Measurements from ENCODE around the gene DAB2IP.

DAB2IP gene

DNA sequence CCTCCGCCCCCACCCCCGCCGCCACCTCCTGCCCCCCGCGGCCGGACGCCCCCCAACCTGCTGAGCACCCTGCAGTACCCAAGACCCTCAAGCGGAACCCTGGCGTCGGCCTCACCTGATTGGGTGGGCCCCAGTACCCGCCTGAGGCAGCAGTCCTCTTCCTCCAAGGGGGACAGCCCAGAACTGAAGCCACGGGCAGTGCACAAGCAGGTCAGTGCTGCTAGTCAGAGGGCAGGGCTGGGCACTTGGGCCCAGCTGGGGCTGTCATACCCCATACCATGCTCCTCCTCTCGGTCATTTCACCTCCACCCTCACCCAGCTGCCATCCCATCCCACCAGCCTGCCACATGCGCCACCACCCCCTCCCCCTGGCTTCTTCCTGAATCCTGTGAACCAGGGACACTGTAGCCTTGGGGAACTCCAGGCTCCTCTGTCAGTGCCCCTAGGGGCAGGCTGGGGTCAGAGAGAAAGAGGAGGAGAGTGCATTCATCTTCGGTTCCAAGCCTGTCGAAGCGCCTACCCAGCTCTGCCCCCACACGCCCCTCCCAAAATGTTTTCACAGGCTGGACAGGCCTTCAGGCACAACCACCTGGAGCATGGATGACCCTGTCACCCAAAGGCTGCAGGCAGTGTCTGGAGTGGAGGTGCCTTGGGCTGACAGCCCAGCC is 122.0 kb downstream of the DAB2IP start:
- intact Hi-C loops (cut with DNase I; ENCODE audit: low total_unique reads): loop anchor here (10.0 kb wide), 1 partner anchor 169 kb away; no protein-coding TSS in a partner anchor
- no peak overlapping the region for H3K4me3 ChIP-seq
- H3K27ac ChIP-seq: peak overlapping the region; percentile 78 to 80
- TF ChIP-seq, protein P1, sequence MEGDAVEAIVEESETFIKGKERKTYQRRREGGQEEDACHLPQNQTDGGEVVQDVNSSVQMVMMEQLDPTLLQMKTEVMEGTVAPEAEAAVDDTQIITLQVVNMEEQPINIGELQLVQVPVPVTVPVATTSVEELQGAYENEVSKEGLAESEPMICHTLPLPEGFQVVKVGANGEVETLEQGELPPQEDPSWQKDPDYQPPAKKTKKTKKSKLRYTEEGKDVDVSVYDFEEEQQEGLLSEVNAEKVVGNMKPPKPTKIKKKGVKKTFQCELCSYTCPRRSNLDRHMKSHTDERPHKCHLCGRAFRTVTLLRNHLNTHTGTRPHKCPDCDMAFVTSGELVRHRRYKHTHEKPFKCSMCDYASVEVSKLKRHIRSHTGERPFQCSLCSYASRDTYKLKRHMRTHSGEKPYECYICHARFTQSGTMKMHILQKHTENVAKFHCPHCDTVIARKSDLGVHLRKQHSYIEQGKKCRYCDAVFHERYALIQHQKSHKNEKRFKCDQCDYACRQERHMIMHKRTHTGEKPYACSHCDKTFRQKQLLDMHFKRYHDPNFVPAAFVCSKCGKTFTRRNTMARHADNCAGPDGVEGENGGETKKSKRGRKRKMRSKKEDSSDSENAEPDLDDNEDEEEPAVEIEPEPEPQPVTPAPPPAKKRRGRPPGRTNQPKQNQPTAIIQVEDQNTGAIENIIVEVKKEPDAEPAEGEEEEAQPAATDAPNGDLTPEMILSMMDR (IDR thresholded peaks at IDR 0.05): no peak
- no peaks in the 10 kb centered on the region for H3K9me3 ChIP-seq
- peak; percentile 18 to 61 for DNase-seq
- peaks cover 0 to 62% (median 42%) of the 10 kb centered on the region in 4 donors for H3K4me1 ChIP-seq
- H3K36me3 ChIP-seq: peaks cover 57 to 100% (median 91%) of the 10 kb centered on the region in 3 donors
- no peaks in the 10 kb centered on the region for H3K27me3 ChIP-seq

DNA sequence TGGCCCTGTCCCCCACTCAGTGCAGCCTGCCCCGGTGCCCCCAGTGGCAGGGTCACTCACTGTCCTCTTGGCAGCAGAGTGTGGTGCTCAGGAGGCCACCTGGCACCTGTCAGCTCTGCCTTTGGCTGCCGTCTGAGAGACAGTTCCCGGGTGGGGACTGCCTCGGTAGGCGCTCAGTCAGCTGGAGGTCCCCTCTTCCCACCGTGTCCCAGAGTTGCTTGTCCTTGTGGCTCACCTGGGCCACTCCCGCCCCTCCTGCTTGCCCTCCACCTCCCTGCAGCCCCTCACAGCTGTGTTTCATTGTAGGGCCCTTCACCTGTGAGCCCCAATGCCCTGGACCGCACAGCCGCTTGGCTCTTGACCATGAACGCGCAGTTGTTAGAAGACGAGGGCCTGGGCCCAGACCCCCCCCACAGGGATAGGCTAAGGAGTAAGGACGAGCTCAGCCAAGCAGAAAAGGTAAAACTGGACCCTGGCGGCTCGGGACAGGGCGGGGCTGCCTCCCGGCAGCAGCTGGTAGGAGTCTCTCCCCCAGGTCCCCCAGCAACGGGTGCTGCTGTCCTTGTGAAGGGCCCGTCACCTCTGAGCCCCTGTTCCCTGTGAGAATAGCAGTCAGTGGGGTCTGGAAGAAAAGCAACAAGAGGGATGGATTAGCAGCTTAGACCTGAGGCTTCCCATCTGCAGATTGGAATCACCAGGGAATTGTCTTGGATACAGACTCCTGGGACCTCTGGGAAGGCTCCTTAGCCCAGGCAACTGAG is 122.7 kb downstream of the DAB2IP start:
- peaks cover 0 to 66% (median 42%) of the 10 kb centered on the region in 4 donors for H3K4me1 ChIP-seq
- peaks cover 50 to 93% (median 84%) of the 10 kb centered on the region in 3 donors for H3K36me3 ChIP-seq
- intact Hi-C loops (cut with DNase I; ENCODE audit: low total_unique reads): loop anchor here (10.0 kb wide), 1 partner anchor 169 kb away; no protein-coding TSS in a partner anchor
- H3K4me3 ChIP-seq: no peak overlapping the region
- TF ChIP-seq, protein P1 (IDR thresholded peaks at IDR 0.05): no peak
- peak; percentile 16 to 56 for DNase-seq
- H3K27me3 ChIP-seq: no peaks in the 10 kb centered on the region
- no peaks in the 10 kb centered on the region for H3K9me3 ChIP-seq
- H3K27ac ChIP-seq: peak overlapping the region; percentile 78 to 80

DNA sequence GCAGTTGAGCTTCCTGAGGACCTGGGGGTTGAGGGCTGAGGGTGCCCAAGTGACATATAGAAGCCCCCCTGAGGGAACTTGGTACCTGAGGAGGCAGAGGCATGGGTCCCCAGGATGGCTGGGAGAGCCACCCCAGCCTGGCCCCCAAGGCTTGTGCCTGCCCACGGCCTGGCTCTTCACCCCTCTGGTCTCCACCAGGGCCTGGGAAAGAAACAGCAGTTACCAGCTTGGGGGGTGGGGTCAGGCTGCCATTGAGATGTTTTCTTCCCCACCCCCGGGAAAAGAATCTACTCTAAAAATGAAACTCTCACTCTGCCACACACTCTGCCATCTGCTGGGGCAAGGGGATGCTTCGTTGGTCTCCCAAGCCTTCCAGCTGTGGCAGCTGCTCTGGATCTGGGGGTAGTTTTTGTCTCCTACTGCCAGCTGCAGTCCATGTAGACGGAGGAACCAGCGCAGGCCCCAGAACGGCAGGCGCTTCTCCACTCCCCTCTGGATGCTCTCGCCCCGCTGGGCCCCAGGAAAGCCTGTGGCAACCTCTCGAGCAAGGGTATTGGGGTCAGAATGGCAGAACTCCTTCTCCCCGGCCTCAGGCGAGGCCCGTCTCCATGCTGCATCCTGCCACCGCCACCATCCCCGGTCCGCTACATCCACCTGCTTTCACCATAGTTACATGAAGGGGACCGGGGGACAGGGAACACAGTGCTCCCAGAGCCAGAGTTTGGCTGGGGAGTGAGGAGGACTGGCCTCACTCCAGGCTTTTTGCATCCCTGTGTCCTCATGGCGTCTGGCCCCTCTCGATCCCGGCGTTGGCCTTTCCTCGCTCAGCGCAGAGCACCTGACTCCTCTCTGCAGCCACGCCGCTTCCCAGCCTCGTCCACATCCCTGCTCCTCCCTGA is 123.5 kb downstream of the DAB2IP start:
- H3K27ac ChIP-seq: peak overlapping the region; percentile 18 to 78
- no peaks in the 10 kb centered on the region for H3K27me3 ChIP-seq
- no peaks in the 10 kb centered on the region for H3K9me3 ChIP-seq
- TF ChIP-seq, protein P1 (IDR thresholded peaks at IDR 0.05): no peak
- DNase-seq: peak; percentile 17 to 58
- intact Hi-C loops (cut with DNase I; ENCODE audit: low total_unique reads): loop anchor here (10.0 kb wide), 1 partner anchor 170 kb away; no protein-coding TSS in a partner anchor
- H3K36me3 ChIP-seq: peaks cover 42 to 91% (median 76%) of the 10 kb centered on the region in 3 donors
- peaks cover 0 to 58% (median 42%) of the 10 kb centered on the region in 4 donors for H3K4me1 ChIP-seq
- no peak overlapping the region for H3K4me3 ChIP-seq

DNA sequence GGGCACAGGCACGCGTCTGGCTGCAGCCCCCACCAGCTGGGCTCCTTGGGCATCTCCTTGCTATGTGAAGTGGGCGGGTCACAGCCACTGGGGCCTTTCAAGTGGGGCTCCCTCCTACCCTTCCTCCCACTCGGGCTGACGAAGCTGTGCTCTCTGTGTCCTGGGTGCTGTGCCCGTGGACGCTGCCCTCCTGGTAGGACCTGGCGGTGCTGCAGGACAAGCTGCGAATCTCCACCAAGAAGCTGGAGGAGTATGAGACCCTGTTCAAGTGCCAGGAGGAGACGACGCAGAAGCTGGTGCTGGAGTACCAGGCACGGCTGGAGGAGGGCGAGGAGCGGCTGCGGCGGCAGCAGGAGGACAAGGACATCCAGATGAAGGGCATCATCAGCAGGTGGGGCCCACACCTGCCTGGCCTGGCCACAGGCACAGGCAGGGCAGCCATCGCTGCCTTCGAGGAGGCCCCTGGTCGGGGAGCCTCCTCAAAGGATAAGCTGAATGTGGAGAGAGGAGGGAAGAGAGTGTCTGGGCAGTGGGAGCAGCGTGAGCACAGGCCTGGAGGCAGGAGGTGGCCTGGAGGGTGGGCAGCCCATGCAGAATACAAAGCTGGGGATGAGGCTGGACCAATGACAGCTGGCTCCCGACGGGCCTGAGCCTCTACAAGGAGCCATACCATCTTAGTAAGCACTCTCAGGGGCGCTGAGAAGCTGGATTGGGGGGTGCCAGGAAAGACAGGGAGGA is 124.7 kb downstream of the DAB2IP start:
- peaks cover 0 to 46% (median 31%) of the 10 kb centered on the region in 4 donors for H3K4me1 ChIP-seq

More for the DNA sequence above, 124.7 kb downstream of the DAB2IP start:
- TF ChIP-seq, protein P1 (IDR thresholded peaks at IDR 0.05): no peak
- DNase-seq: peak in 1 of 2 donors; percentile 19
- intact Hi-C loops (cut with DNase I; ENCODE audit: low total_unique reads): loop anchor here (10.0 kb wide), 1 partner anchor 171 kb away; no protein-coding TSS in a partner anchor
- peaks cover 50 to 91% (median 75%) of the 10 kb centered on the region in 3 donors for H3K36me3 ChIP-seq
- H3K4me3 ChIP-seq: no peak overlapping the region
- H3K27ac ChIP-seq: no peak overlapping the region
- no peaks in the 10 kb centered on the region for H3K9me3 ChIP-seq
- H3K27me3 ChIP-seq: no peaks in the 10 kb centered on the region

Data from tibial artery (tissue), 4 donors.